Activated gamma-delta T cell treated with anti-CD3 and anti-CD28 coated beads, Interleukin-2, amount 50 U/mL, for 16 hours (primary cell): ENCODE measurements around the gene TM7SF2.

Source experiments
- DNase-seq: peaks from one replicate; pipeline ENCODE4 v3.0.0-alpha.2; 2020; ENCODE audit warnings: low read depth

TM7SF2 gene

GRCh38 chr11:65157336-65157735, 45.7 kb downstream of the TM7SF2 start:
- DNase-seq, result no peak

- no peak for DNase-seq
Observed at GRCh38 chr11:65159012-65159411, 47.3 kb downstream of the TM7SF2 start.

GRCh38 chr11:65160643-65161042, 49.0 kb downstream of the TM7SF2 start:
- DNase-seq, result no peak

- no peak for DNase-seq
Observed at GRCh38 chr11:65163684-65164083, 52.0 kb downstream of the TM7SF2 start.
